Smooth muscle cell (in vitro differentiated cells): Measurements from ENCODE around the gene SEMA3C. TPM values are rescaled to one million over a fixed set of nuclear protein-coding genes. Genes with fewer than 3 reads are reported as not detected.

Source experiments
- DNase-seq: peaks from one replicate; lab custom pipeline; 2025; ENCODE audit not compliant: unreplicated experiment; lab: John Stamatoyannopoulos, UW
- H2AFZ ChIP-seq: fragments of 200-600 bp; sonication (generic); 2 replicates; pipeline ENCODE4 v1.6.0; 2016; ENCODE audit warnings: antibody characterized with exemption, low read depth, mild to moderate bottlenecking
- H3F3A ChIP-seq: fragments of 200-600 bp; sonication (generic); 2 replicates; pipeline ENCODE4 v1.6.0; 2017; ENCODE audit warnings: antibody characterized with exemption, low read depth
- H3K27ac ChIP-seq: fragments of 200-600 bp; sonication (generic); 2 replicates; pipeline ENCODE4 v1.5.1; 2016; ENCODE audit warnings: low read depth, mild to moderate bottlenecking
- H3K27me3 ChIP-seq: fragments of 200-600 bp; sonication (generic); 2 replicates; pipeline ENCODE4 v1.6.1; 2016; ENCODE audit warnings: low read depth, mild to moderate bottlenecking
- H3K36me3 ChIP-seq: fragments of 200-600 bp; sonication (generic); 2 replicates; pipeline ENCODE4 v1.5.1; 2016; ENCODE audit warnings: low read depth
- H3K4me1 ChIP-seq: fragments of 200-600 bp; sonication (generic); 2 replicates; pipeline ENCODE4 v1.5.1; 2016; ENCODE audit warnings: low read depth
- H3K4me2 ChIP-seq: fragments of 200-600 bp; sonication (generic); 2 replicates; pipeline ENCODE4 v1.6.0; 2016; ENCODE audit warnings: mild to moderate bottlenecking
- H3K4me3 ChIP-seq: fragments of 200-600 bp; sonication (generic); 2 replicates; pipeline ENCODE4 v1.5.1; 2016; ENCODE audit warnings: mild to moderate bottlenecking
- H3K79me2 ChIP-seq: fragments of 200-600 bp; sonication (generic); 2 replicates; pipeline ENCODE4 v1.6.0; 2016; ENCODE audit warnings: low read depth, mild to moderate bottlenecking
- H3K9ac ChIP-seq: fragments of 200-600 bp; sonication (generic); 2 replicates; pipeline ENCODE4 v1.6.0; 2016; ENCODE audit warnings: low read depth
- H3K9me3 ChIP-seq: fragments of 200-600 bp; sonication (generic); replicated peaks from 2 replicates; pipeline ENCODE4 v1.5.1; 2016; ENCODE audit warnings: low read depth
- H4K20me1 ChIP-seq: fragments of 200-600 bp; sonication (generic); 2 replicates; pipeline ENCODE4 v1.6.0; 2016; ENCODE audit warnings: low read depth
- WGBS: methylation state at CpG from one replicate; pipeline ENCODE4 v1.1.7; 2016; ENCODE audit warnings: low lambda C conversion rate; 5-methylcytosine and 5-hydroxymethylcytosine counted together
- polyA plus RNA-seq: library from polyadenylated mRNA; unstranded; fragments of >200 nt; fragmentation: Nextera tagmentation; extraction: Ambion mirVana; gene quantifications from 2 replicates; pipeline ENCODE4 v1.2.1, GENCODE V29; 2016
- total RNA-seq: library from RNA; depleted of rRNA; stranded (reverse); fragments of >200 nt; gene quantifications from 2 replicates; pipeline ENCODE4 v1.2.3, GENCODE V29; 2014
- TF ChIP-seq, protein P1 (sequence below): fragments of 200-600 bp; sonication (generic); IDR thresholded peaks from 2 replicates; pipeline ENCODE4 v1.5.1; 2017; ENCODE audit warnings: borderline replicate concordance, mild to moderate bottlenecking, antibody characterized with exemption; ENCODE audit not compliant: insufficient read depth, poor library complexity, severe bottlenecking

SEMA3C gene
- total and polyA plus RNA-seq, 2 experiments from 2014 or later: 20.6 to 295 TPM

GRCh38 chr7:80859272-80859970, 59.4 kb downstream of the SEMA3C start:
- no peaks in the 10 kb centered on the region for H3K9me3 ChIP-seq
- H3K36me3 ChIP-seq: no peaks in the 10 kb centered on the region
- no peak overlapping the region for H3K4me2 ChIP-seq
- peaks cover 8% of the 10 kb centered on the region for H3K4me1 ChIP-seq
- peak overlapping the region; percentile 39 for H2AFZ ChIP-seq
- H3K9ac ChIP-seq: no peak overlapping the region
- H3K27me3 ChIP-seq: no peaks in the 10 kb centered on the region
- H3K79me2 ChIP-seq: peaks cover 31% of the 10 kb centered on the region
- DNase-seq: no peak
- 71% methylated on average over 6 of the region's 6 CpGs for WGBS
- no peaks in the 10 kb centered on the region for H4K20me1 ChIP-seq
- H3F3A ChIP-seq: no peaks in the 10 kb centered on the region
- peak overlapping the region; percentile 34 for H3K27ac ChIP-seq
- TF ChIP-seq, protein P1, sequence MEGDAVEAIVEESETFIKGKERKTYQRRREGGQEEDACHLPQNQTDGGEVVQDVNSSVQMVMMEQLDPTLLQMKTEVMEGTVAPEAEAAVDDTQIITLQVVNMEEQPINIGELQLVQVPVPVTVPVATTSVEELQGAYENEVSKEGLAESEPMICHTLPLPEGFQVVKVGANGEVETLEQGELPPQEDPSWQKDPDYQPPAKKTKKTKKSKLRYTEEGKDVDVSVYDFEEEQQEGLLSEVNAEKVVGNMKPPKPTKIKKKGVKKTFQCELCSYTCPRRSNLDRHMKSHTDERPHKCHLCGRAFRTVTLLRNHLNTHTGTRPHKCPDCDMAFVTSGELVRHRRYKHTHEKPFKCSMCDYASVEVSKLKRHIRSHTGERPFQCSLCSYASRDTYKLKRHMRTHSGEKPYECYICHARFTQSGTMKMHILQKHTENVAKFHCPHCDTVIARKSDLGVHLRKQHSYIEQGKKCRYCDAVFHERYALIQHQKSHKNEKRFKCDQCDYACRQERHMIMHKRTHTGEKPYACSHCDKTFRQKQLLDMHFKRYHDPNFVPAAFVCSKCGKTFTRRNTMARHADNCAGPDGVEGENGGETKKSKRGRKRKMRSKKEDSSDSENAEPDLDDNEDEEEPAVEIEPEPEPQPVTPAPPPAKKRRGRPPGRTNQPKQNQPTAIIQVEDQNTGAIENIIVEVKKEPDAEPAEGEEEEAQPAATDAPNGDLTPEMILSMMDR: no peak
- no peak overlapping the region for H3K4me3 ChIP-seq

DNA sequence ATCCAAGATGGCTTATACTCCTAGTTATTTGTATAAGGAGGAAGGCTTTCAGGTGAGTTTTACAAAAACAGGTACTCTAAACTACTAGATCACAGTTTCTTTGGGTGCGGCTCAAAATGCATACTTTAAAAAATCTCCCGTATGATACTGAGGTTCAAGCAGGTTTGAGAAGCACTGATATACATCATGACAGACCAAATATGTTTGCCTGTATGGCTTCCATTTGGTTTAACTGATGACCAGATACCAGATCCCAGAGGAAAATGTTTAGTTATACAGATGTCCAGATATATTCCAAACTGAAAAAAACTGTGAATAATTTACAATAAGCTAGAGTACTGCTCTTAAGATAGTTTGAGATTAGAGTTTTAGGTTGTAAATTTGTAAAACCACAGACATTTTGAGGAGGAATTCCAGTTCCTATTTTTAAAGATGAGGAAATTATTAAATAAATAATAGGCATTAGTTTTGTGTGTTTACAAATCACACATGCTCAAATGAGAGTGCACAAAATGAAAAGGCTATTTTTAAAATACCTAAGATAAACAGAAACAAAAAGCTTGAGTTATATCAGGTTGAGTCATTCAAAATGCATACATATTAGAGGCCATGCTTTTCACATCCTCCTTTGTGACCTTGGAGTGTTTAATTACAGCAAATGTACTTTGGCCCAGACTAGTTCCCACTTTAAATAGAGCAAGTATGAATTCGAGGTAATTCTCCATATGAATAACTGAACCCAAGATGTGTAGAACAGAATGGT, 60.5 kb downstream of the SEMA3C start:
- H3K4me2 ChIP-seq: peak overlapping the region; percentile 62
- H3K4me1 ChIP-seq: peaks cover 8% of the 10 kb centered on the region
- 80% methylated on average over 3 of the region's 3 CpGs for WGBS
- no peaks in the 10 kb centered on the region for H3K36me3 ChIP-seq
- no peak overlapping the region for H3K4me3 ChIP-seq
- no peaks in the 10 kb centered on the region for H3F3A ChIP-seq
- no peak for DNase-seq
- H3K9me3 ChIP-seq: no peaks in the 10 kb centered on the region
- no peak overlapping the region for H3K9ac ChIP-seq
- H4K20me1 ChIP-seq: no peaks in the 10 kb centered on the region
- peak overlapping the region; percentile 34 for H3K27ac ChIP-seq
- no peaks in the 10 kb centered on the region for H3K27me3 ChIP-seq
- TF ChIP-seq, protein P1: no peak
- H3K79me2 ChIP-seq: peaks cover 31% of the 10 kb centered on the region
- H2AFZ ChIP-seq: no peak overlapping the region

- Histone ChIP-seq H3K27me3 (no peaks in the 10 kb centered on the region), H3K4me3 (no peak overlapping the region), H4K20me1 (no peaks in the 10 kb centered on the region), H3K4me2 (no peak overlapping the region), H3K4me1 (peaks cover 8% of the 10 kb centered on the region), H3K9ac (no peak overlapping the region), H2AFZ (no peak overlapping the region), H3K9me3 (no peaks in the 10 kb centered on the region), H3K79me2 (peaks cover 27% of the 10 kb centered on the region), H3K27ac (no peak overlapping the region), H3F3A (no peaks in the 10 kb centered on the region), H3K36me3 (no peaks in the 10 kb centered on the region)
- DNase-seq: no peak
- TF ChIP-seq, protein P1: no peak
- WGBS: 91% methylated on average over 3 of the region's 3 CpGs
These were observed 62.1 kb downstream of the SEMA3C start for GRCh38 chr7:80856769-80857168.
